ENCODE measurements around the gene FSD1. TPM values are rescaled to one million over a fixed set of nuclear protein-coding genes. Genes with fewer than 3 reads are reported as not detected.

Gene FSD1
- polyA plus RNA-seq, 1 donor from 2014 or later = 114 TPM

DNA sequence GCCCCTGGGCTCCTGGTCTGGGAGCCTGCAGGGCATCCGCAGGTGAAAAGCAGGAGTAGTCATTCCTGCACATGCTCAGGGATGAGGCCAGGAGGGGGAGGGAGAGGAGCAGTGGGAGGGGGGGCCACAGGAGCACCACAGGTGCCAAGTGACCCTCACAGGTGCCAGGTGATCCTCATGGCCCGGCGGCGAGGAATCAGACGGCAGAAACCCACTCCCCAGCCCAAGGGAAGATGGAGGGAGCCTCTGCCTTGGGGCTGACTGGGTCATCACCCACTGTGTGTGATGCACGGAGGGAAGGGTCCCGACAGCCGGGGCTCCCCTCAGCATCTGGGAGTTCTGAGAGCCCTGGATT is 68.6 kb downstream of the FSD1 start:
- no peak for TF ChIP-seq EZH2 (IDR thresholded peaks at IDR 0.05; ENCODE audit: borderline replicate concordance, insufficient read depth, low read length, poor library complexity, severe bottlenecking)
- no peak for TF ChIP-seq RAD21 (conservative IDR thresholded peaks at IDR 0.05)
- no peak for TF ChIP-seq TAF1 (IDR thresholded peaks at IDR 0.05; ENCODE audit: low read depth)
- H3K4me2 ChIP-seq (ENCODE audit: low read length) = no peak overlapping the region

More for the DNA sequence above, 68.6 kb downstream of the FSD1 start:
- no peaks in the 10 kb centered on the region for H3F3A ChIP-seq (ENCODE audit: insufficient read depth, low read length, poor library complexity, severe bottlenecking)
- H3K9me3 ChIP-seq (ENCODE audit: low read length) = no peaks in the 10 kb centered on the region
- no peaks in the 10 kb centered on the region for H3K79me2 ChIP-seq (replicated peaks; ENCODE audit: insufficient read depth, low read length)
- H3K9me2 ChIP-seq (ENCODE audit: insufficient read depth, low read length) = no peaks in the 10 kb centered on the region
- H3K9ac ChIP-seq (ENCODE audit: low read length) = no peak overlapping the region
- H3K4me3 ChIP-seq (ENCODE audit: low read length) = no peak overlapping the region
- no peaks in the 10 kb centered on the region for H4K20me1 ChIP-seq (ENCODE audit: insufficient read depth)
- no peak overlapping the region for H2AFZ ChIP-seq (ENCODE audit: low read depth, low read length)
- H3K27ac ChIP-seq (ENCODE audit: low read length) = no peak overlapping the region
- no peaks in the 10 kb centered on the region for H3K36me3 ChIP-seq (ENCODE audit: insufficient read depth, low read length)
- no peaks in the 10 kb centered on the region for H3K27me3 ChIP-seq (ENCODE audit: insufficient read depth, low read depth, low read length)

Other genes with a start within 250 kb of the FSD1 start
- 1.7 and 2.5 TPM in 2 replicates for gene ZBTB7A, start 237.7 kb upstream of the FSD1 start, polyA plus RNA-seq
- 95.5 and 102 TPM in 2 replicates for gene MAP2K2, start 180.5 kb upstream of the FSD1 start, polyA plus RNA-seq
- gene CREB3L3, start 151.0 kb upstream of the FSD1 start, polyA plus RNA-seq = not detected in 2 replicates
- 42.7 and 42.8 TPM in 2 replicates for gene SIRT6, start 122.0 kb upstream of the FSD1 start, polyA plus RNA-seq
- 2.8 and 3.3 TPM in 2 replicates for gene ANKRD24, start 121.9 kb upstream of the FSD1 start, polyA plus RNA-seq
- gene EBI3, start 75.1 kb upstream of the FSD1 start, polyA plus RNA-seq = not detected in 2 replicates
- gene YJU2, start 57.5 kb upstream of the FSD1 start, polyA plus RNA-seq = 32.6 and 35.4 TPM in 2 replicates
- 188 and 191 TPM in 2 replicates for gene SHD, start 25.3 kb upstream of the FSD1 start, polyA plus RNA-seq
- not detected in 2 replicates for gene TMIGD2, start 2.2 kb upstream of the FSD1 start, polyA plus RNA-seq
- 0.16 and 0.62 TPM in 2 replicates for gene STAP2, start 34.2 kb downstream of the FSD1 start, polyA plus RNA-seq
- gene MPND, start 39.0 kb downstream of the FSD1 start, polyA plus RNA-seq = 34.8 and 37.0 TPM in 2 replicates
- 25.2 and 28.6 TPM in 2 replicates for gene SH3GL1, start 95.9 kb downstream of the FSD1 start, polyA plus RNA-seq
- gene CHAF1A, start 98.0 kb downstream of the FSD1 start, polyA plus RNA-seq = 3.1 and 9.4 TPM in 2 replicates
- gene UBXN6, start 153.2 kb downstream of the FSD1 start, polyA plus RNA-seq = 102 and 122 TPM in 2 replicates
- gene HDGFL2, start 167.7 kb downstream of the FSD1 start, polyA plus RNA-seq = 79.7 and 89.1 TPM in 2 replicates
- not detected in 2 replicates for gene PLIN4, start 213.9 kb downstream of the FSD1 start, polyA plus RNA-seq
- gene PLIN5, start 230.6 kb downstream of the FSD1 start, polyA plus RNA-seq = 1.0 and 1.3 TPM in 2 replicates
- gene LRG1, start 235.4 kb downstream of the FSD1 start, polyA plus RNA-seq = not detected in 2 replicates